NOMO-1 treated with dmso at 0.1 percent for 144 hours (cell line): Measurements from ENCODE around the gene SHROOM3.

ENCODE experiments used
- DNase-seq: peaks from one replicate; lab custom pipeline; 2025; ENCODE audit not compliant: unreplicated experiment; lab: John Stamatoyannopoulos, UW

SHROOM3 gene

GRCh38 chr4:76764251-76764650, 329.2 kb downstream of the SHROOM3 start:
- DNase-seq, result no peak

GRCh38 chr4:76765473-76766183, 330.6 kb downstream of the SHROOM3 start:
- DNase-seq, result no peak

GRCh38 chr4:76767983-76768382, 333.0 kb downstream of the SHROOM3 start:
- DNase-seq, result no peak

GRCh38 chr4:76772498-76773106, 337.6 kb downstream of the SHROOM3 start:
- no peak for DNase-seq

- no peak for DNase-seq
These were observed 338.7 kb downstream of the SHROOM3 start for GRCh38 chr4:76773766-76774165.

GRCh38 chr4:76779740-76780459, 344.9 kb downstream of the SHROOM3 start:
- DNase-seq, result no peak

GRCh38 chr4:76780781-76781697, 346.0 kb downstream of the SHROOM3 start:
- DNase-seq, result no peak

GRCh38 chr4:76781698-76782595, 346.9 kb downstream of the SHROOM3 start:
- no peak for DNase-seq

GRCh38 chr4:76782837-76783236, 347.8 kb downstream of the SHROOM3 start:
- DNase-seq, result no peak

GRCh38 chr4:76783836-76784235, 348.8 kb downstream of the SHROOM3 start:
- no peak for DNase-seq

- DNase-seq, result no peak
These were observed 349.2 kb downstream of the SHROOM3 start for GRCh38 chr4:76784237-76784636.

GRCh38 chr4:76787898-76788297, 352.9 kb downstream of the SHROOM3 start:
- DNase-seq, result no peak

GRCh38 chr4:76790377-76790776, 355.3 kb downstream of the SHROOM3 start:
- no peak for DNase-seq

- DNase-seq, result no peak
These were observed 356.4 kb downstream of the SHROOM3 start for GRCh38 chr4:76791479-76791878.

GRCh38 chr4:76792418-76792817, 357.4 kb downstream of the SHROOM3 start:
- no peak for DNase-seq

- no peak for DNase-seq
These were observed 360.2 kb downstream of the SHROOM3 start for GRCh38 chr4:76795243-76795642.

- no peak for DNase-seq
These were observed 364.1 kb downstream of the SHROOM3 start for GRCh38 chr4:76799140-76799539.

- DNase-seq, result no peak
These were observed 364.7 kb downstream of the SHROOM3 start for GRCh38 chr4:76799718-76800117.

GRCh38 chr4:76800902-76801301, 365.9 kb downstream of the SHROOM3 start:
- no peak for DNase-seq

- DNase-seq, result no peak
These were observed 366.7 kb downstream of the SHROOM3 start for GRCh38 chr4:76801621-76802235.
